Tibial artery (tissue), 4 donors: ENCODE data around the gene GSAP.
A peak's percentile ranks its signal among the peaks of the same experiment; 100 is the strongest.
"Not testable (repeated sequence)": the region's sequence is repeated elsewhere in the genome, so short reads cannot be mapped to it uniquely, and the experiment has no call there.

ENCODE experiments used
- DNase-seq, 2 donors: peaks; one replicate each; pipeline ENCODE4 v3.0.0-alpha.2; 2019
- H3K27ac ChIP-seq, 2 donors: fragments of 200-600 bp; sonication (generic) in 1 of 2; 1 replicate in 1 of 2; 2 replicates in 1 of 2; pipeline ENCODE4 v1.5.1; 2018 to 2019; ENCODE audit warnings: mild to moderate bottlenecking in 1 of 2
- H3K27me3 ChIP-seq, 2 donors: fragments of 200-600 bp; sonication (generic) in 1 of 2; one replicate each; pipeline versions ENCODE4 v1.5.1 to v1.6.0; 2016 to 2019
- H3K36me3 ChIP-seq, 3 donors: fragments of 200-600 bp; sonication (generic) in 2 of 3; one replicate each; pipeline ENCODE4 v1.5.1; 2016 to 2019; ENCODE audit warnings: mild to moderate bottlenecking in 2 of 3
- H3K4me1 ChIP-seq, 4 donors: fragments of 200-600 bp; sonication (generic) in 2 of 4; 1 replicate in 3 of 4; 2 replicates in 1 of 4; pipeline ENCODE4 v1.5.1; 2016 to 2019
- H3K4me3 ChIP-seq, 2 donors: fragments of 200-600 bp; sonication (generic) in 1 of 2; 1 replicate in 1 of 2; 2 replicates in 1 of 2; pipeline ENCODE4 v1.5.1; 2018 to 2019; ENCODE audit warnings: mild to moderate bottlenecking in 2 of 2
- H3K9me3 ChIP-seq, 3 donors: fragments of 200-600 bp; sonication (generic) in 1 of 3; one replicate each; pipeline ENCODE4 v1.5.1; 2016 to 2019
- intact Hi-C: fragments of 100-400 bp; cut with DNase I; formaldehyde crosslinking; loops from one replicate; pipeline ENCODE4 v1.15.0; 2023; ENCODE audit warnings: low total_unique reads
- TF ChIP-seq, protein P1 (sequence below), 2 experiments: fragments of 200-600 bp in 1 of 2; fragments of 450-650 bp in 1 of 2; IDR thresholded peaks; one replicate each; pipeline ENCODE4 v1.5.1; 2017 to 2019; ENCODE audit warnings: antibody characterized with exemption in 2 of 2, mild to moderate bottlenecking in 1 of 2, moderate library complexity in 1 of 2

The GSAP gene

DNA sequence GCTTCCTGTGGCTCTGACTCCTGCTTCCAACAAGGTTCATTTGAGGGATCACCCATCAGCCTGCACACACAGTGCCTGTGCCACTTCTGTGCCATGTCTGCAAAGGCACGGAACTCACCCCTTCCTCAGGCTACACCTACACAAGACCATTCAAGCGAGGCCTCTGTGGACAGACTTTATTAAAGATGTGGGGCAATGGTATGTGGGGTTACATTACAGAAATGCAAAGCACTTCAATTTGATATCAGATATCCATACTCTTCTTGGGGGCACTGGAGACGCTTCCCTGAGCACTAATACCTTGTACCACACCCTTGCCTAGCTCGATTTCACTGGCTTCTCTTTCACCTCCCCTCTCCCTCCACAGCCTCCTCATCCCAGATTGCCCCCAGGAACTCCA lies 132.1 kb downstream of the GSAP start:
- no peak for DNase-seq
- H3K4me3 ChIP-seq = no peak overlapping the region
- TF ChIP-seq, protein P1, sequence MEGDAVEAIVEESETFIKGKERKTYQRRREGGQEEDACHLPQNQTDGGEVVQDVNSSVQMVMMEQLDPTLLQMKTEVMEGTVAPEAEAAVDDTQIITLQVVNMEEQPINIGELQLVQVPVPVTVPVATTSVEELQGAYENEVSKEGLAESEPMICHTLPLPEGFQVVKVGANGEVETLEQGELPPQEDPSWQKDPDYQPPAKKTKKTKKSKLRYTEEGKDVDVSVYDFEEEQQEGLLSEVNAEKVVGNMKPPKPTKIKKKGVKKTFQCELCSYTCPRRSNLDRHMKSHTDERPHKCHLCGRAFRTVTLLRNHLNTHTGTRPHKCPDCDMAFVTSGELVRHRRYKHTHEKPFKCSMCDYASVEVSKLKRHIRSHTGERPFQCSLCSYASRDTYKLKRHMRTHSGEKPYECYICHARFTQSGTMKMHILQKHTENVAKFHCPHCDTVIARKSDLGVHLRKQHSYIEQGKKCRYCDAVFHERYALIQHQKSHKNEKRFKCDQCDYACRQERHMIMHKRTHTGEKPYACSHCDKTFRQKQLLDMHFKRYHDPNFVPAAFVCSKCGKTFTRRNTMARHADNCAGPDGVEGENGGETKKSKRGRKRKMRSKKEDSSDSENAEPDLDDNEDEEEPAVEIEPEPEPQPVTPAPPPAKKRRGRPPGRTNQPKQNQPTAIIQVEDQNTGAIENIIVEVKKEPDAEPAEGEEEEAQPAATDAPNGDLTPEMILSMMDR (IDR thresholded peaks at IDR 0.05) = no peak
- H3K4me1 ChIP-seq = peaks cover 0 to 53% (median 27%) of the 10 kb centered on the region in 4 donors
- intact Hi-C loops = no loop called here
- no peaks in the 10 kb centered on the region for H3K27me3 ChIP-seq
- H3K36me3 ChIP-seq = peaks cover 0 to 17% (median 9%) of the 10 kb centered on the region in 3 donors
- H3K27ac ChIP-seq = no peak overlapping the region
- H3K9me3 ChIP-seq = no peaks in the 10 kb centered on the region

DNA sequence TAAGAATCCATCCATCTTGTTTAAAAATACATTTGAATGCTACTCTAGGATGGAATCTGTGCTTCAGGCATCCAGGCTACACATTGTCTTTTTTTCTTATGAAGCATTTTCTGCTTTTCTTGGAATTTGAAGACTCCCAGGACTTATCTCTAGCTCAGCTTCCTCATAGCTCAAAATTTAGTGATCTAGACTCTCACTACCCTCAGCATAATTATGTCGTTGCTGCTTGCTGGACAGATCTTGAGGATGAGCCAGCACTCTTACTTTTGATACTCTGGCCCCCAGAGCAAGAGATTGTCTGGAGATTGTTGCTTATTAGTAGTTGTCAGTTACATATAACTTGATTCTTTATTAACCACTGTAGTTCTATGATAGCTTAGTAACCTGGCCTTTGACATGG lies 133.3 kb downstream of the GSAP start:
- Histone ChIP-seq H3K27ac (peak overlapping the region; percentile 51 to 65), H3K4me1 (peaks cover 0 to 47% (median 27%) of the 10 kb centered on the region in 4 donors), H3K36me3 (peaks cover 0 to 5% (median under 1%) of the 10 kb centered on the region in 3 donors), H3K27me3 (no peaks in the 10 kb centered on the region), H3K9me3 (no peaks in the 10 kb centered on the region), H3K4me3 (peak overlapping the region in 1 of 2 donors; percentile 2)
- TF ChIP-seq, protein P1 (IDR thresholded peaks at IDR 0.05) = no peak
- intact Hi-C loops = no loop called here
- DNase-seq = no peak

DNA sequence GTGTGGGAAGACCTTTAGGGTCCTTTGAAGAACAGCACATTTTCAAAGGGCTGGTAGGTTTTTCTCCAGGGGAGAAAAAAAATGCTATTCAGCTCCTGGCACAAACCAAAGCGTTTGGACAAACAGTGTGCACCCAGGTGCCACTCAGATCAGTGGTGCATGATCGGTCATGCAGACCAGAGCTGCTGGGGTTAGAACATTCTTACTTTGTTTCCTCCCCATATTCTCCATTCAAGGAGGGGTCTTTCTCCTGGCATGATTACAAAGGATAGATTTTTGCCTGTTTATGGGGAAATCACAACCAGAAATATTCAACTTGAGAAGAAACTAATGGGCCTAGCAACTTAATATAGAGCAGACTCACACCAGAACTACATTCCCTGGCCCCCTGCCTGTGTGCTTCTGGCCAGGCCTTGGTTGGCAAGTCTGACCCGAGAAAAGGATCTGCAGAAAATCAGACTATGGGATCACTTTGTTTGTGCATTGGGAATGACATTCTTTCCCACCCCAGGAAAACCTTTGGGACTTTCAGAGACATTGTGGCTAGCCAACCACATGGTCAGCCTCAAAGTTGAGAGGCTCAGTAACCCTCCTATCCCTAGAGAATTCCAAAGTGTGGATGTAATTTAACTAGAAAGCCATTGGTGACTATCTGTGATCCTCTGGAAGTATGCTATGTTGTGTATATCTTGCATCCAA lies 134.2 kb downstream of the GSAP start:
- no peaks in the 10 kb centered on the region for H3K9me3 ChIP-seq
- H3K4me1 ChIP-seq = peaks cover 0 to 42% (median 27%) of the 10 kb centered on the region in 4 donors
- no peaks in the 10 kb centered on the region for H3K27me3 ChIP-seq
- no peaks in the 10 kb centered on the region for H3K36me3 ChIP-seq
- intact Hi-C loops = no loop called here
- peak; percentile 32 to 73 for DNase-seq
- H3K27ac ChIP-seq = peak overlapping the region; percentile 51 to 65
- TF ChIP-seq, protein P1 (IDR thresholded peaks at IDR 0.05) = no peak
- peak overlapping the region in 1 of 2 donors; percentile 2 for H3K4me3 ChIP-seq

DNA sequence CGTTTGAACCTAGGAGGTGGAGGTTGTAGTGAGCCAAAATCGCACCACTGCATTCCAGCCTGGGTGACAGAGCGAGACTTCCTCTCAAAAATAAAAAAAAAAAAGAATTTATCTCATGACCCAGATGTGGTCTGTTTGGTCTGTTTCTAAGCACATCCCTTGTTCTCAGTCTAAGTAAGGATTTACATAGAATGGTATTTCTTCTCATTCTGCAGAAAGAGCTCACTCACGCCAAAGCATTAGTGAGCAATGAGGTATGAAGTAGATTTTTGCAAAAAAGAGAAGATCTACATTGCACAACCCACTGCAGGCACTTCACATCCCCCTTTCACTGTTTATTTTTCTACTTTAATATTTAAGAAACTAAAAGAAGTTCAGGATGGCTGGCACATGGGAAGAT lies 140.0 kb downstream of the GSAP start:
- intact Hi-C loops = no loop called here
- Histone ChIP-seq H3K4me1 (peaks cover 0 to 24% (median 8%) of the 10 kb centered on the region in 4 donors), H3K9me3 (no peaks in the 10 kb centered on the region), H3K27me3 (no peaks in the 10 kb centered on the region), H3K36me3 (no peaks in the 10 kb centered on the region), H3K4me3 (no peak overlapping the region), H3K27ac (peak overlapping the region; percentile 22 to 42)
- DNase-seq = no peak
- TF ChIP-seq, protein P1 (IDR thresholded peaks at IDR 0.05) = no peak

DNA sequence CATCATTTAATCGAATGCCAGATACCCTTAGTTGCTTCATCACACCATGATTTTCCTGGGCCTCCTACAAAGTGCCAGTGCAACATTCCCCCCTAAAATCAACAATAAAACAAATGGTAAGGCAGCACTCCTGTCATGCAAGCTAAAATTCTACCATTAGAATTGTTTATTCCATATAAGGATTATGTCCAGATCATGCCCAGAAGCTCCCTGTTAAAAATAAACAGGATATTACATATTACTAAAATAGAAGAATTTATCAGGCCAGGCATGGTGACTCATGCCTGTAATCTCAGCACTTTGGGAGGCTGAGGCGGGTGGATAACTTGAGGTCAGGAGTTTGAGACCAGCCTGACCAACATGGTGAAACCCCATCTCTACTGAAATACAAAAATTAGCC lies 140.5 kb downstream of the GSAP start:
- intact Hi-C loops, H3K9me3 ChIP-seq, H3K27me3 ChIP-seq, H3K36me3 ChIP-seq, H3K4me3 ChIP-seq, DNase-seq: not testable (repeated sequence)
- Histone ChIP-seq H3K4me1 (peaks cover 0 to 23% (median 5%) of the 10 kb centered on the region in 4 donors), H3K27ac (peak overlapping the region; percentile 22 to 42)

DNA sequence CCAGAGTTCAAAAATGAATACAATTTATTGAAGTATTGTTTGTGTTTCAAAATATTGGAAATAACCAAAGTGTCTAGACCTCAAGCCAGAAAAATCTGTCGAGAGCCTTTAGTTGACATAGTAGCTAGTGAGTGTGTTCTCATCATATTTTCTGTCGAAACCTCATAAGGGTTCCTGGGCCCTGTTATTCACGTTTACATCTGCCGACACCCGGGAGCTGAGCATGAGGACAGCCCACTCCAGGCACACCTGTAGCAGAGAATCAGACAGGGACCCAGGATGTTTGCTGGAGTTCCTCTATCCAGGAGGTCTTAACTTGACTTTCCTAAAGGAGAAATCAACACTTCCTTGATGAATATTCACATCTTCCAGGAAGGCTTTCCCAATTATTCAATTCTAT lies 144.4 kb downstream of the GSAP start:
- H3K4me1 ChIP-seq = peaks cover 0 to 34% (median 10%) of the 10 kb centered on the region in 4 donors
- H3K27me3 ChIP-seq = no peaks in the 10 kb centered on the region
- H3K9me3 ChIP-seq = no peaks in the 10 kb centered on the region
- H3K27ac ChIP-seq = no peak overlapping the region
- no peaks in the 10 kb centered on the region for H3K36me3 ChIP-seq
- TF ChIP-seq, protein P1 (IDR thresholded peaks at IDR 0.05) = no peak
- DNase-seq = no peak
- intact Hi-C loops = no loop called here
- H3K4me3 ChIP-seq = no peak overlapping the region
